Osteoblast (primary cell): Measurements from ENCODE around the gene DYNLRB1. TPM values are rescaled to one million over a fixed set of nuclear protein-coding genes. Genes with fewer than 3 reads are reported as not detected.

Experiments
- DNase-seq: peaks from one replicate; pipeline ENCODE4 v3.0.0; 2011; ENCODE audit warnings: low spot score, mixed read lengths; ENCODE audit not compliant: insufficient read length; ENCODE audit errors: missing footprints
- H2AFZ ChIP-seq: 2 replicates; pipeline ENCODE4 v1.6.0; 2011; ENCODE audit warnings: mild to moderate bottlenecking, low read length
- H3K27ac ChIP-seq: 2 replicates; pipeline ENCODE4 v1.5.1; 2011; ENCODE audit warnings: mild to moderate bottlenecking, low read depth, low read length, moderate library complexity
- H3K27me3 ChIP-seq: 2 replicates; pipeline ENCODE4 v1.6.0; 2012; ENCODE audit warnings: mild to moderate bottlenecking, control low read depth, inconsistent platforms, low read length, moderate library complexity; ENCODE audit not compliant: insufficient read depth
- H3K36me3 ChIP-seq: 2 replicates; pipeline ENCODE4 v1.5.1; 2011; ENCODE audit warnings: mild to moderate bottlenecking, low read length, control low read depth, moderate library complexity; ENCODE audit not compliant: insufficient read depth
- H3K4me1 ChIP-seq: 2 replicates; pipeline ENCODE4 v1.5.1; 2011; ENCODE audit warnings: mild to moderate bottlenecking, low read length, control low read depth, moderate library complexity; ENCODE audit not compliant: insufficient read depth
- H3K4me2 ChIP-seq: 2 replicates; pipeline ENCODE4 v1.6.0; 2011; ENCODE audit warnings: mild to moderate bottlenecking, low read length; ENCODE audit not compliant: insufficient read depth
- H3K4me3 ChIP-seq: fragments of 200-600 bp; sonication (generic); 3 replicates; pipeline ENCODE4 v1.5.1; 2012; ENCODE audit warnings: mild to moderate bottlenecking, low read length, inconsistent platforms; ENCODE audit not compliant: insufficient read depth
- H3K79me2 ChIP-seq: 2 replicates; pipeline ENCODE4 v1.6.0; 2012; ENCODE audit warnings: mild to moderate bottlenecking, low read length, control low read depth, inconsistent platforms; ENCODE audit not compliant: insufficient read depth
- H3K9me3 ChIP-seq: 2 replicates; pipeline ENCODE4 v1.5.1; 2011; ENCODE audit warnings: low read depth, low read length, control low read depth
- H4K20me1 ChIP-seq: 2 replicates; pipeline ENCODE4 v1.6.0; 2012; ENCODE audit warnings: mild to moderate bottlenecking, low read length, control low read depth; ENCODE audit not compliant: insufficient read depth
- total RNA-seq: library from RNA; depleted of rRNA; stranded (reverse); fragments of >200 nt; gene quantifications from 2 replicates; pipeline ENCODE4 v1.2.3, GENCODE V29; 2012
- TF ChIP-seq, protein P1 (sequence below): IDR thresholded peaks from 2 replicates; pipeline ENCODE4 v1.5.1; 2011; ENCODE audit warnings: mild to moderate bottlenecking, low read depth, low read length, moderate library complexity; ENCODE audit errors: extremely low read depth

The DYNLRB1 gene
- total RNA-seq, 1 donor, result 51.0 TPM

DNA sequence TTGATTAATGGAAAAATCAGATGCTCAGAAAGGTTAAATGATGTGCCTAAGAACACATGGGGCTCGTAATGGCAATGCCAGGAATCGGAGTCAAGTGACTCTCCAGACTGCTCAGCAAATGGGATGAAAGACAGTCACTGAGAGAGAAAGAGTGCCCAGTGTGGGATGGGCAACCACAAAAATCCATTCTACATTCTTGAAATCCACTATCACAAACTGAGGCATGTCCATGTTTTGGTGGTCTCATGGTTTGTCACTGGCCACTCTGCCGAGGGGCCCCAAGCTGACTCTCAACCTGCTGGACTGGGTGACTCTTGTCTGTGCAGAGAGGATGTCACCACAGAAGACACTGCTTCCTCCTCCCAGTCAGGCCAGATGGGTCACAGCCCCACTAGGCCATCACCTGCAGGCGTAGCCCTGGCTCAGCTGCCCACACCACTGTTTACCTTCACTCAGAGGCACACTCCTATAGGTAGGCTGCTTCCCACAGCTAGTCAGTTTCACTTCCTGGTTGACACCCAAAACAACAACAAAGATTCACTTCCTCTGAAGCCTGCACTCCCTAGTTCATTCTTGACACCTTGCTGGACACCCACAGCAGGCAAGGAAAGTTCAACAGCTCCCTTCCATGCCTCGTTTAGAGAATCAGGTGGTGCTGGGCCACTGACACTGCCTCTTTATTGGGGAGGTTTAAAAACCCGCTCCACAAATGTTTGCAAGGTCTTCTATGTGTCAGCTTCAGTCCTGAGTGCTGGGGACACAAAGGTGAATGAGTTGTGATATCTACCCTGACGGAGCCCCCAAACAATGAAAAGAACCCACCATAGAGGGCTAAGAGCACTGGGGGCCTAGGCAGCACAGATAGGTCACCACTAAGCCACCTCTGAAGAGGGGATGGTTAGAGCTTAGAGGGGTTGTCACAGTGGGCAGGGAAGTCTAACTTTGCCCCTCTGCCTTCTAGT, 64.0 kb downstream of the DYNLRB1 start:
- TF ChIP-seq, protein P1, sequence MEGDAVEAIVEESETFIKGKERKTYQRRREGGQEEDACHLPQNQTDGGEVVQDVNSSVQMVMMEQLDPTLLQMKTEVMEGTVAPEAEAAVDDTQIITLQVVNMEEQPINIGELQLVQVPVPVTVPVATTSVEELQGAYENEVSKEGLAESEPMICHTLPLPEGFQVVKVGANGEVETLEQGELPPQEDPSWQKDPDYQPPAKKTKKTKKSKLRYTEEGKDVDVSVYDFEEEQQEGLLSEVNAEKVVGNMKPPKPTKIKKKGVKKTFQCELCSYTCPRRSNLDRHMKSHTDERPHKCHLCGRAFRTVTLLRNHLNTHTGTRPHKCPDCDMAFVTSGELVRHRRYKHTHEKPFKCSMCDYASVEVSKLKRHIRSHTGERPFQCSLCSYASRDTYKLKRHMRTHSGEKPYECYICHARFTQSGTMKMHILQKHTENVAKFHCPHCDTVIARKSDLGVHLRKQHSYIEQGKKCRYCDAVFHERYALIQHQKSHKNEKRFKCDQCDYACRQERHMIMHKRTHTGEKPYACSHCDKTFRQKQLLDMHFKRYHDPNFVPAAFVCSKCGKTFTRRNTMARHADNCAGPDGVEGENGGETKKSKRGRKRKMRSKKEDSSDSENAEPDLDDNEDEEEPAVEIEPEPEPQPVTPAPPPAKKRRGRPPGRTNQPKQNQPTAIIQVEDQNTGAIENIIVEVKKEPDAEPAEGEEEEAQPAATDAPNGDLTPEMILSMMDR, result no peak
- peaks cover 40% of the 10 kb centered on the region for H3K4me1 ChIP-seq

DNA sequence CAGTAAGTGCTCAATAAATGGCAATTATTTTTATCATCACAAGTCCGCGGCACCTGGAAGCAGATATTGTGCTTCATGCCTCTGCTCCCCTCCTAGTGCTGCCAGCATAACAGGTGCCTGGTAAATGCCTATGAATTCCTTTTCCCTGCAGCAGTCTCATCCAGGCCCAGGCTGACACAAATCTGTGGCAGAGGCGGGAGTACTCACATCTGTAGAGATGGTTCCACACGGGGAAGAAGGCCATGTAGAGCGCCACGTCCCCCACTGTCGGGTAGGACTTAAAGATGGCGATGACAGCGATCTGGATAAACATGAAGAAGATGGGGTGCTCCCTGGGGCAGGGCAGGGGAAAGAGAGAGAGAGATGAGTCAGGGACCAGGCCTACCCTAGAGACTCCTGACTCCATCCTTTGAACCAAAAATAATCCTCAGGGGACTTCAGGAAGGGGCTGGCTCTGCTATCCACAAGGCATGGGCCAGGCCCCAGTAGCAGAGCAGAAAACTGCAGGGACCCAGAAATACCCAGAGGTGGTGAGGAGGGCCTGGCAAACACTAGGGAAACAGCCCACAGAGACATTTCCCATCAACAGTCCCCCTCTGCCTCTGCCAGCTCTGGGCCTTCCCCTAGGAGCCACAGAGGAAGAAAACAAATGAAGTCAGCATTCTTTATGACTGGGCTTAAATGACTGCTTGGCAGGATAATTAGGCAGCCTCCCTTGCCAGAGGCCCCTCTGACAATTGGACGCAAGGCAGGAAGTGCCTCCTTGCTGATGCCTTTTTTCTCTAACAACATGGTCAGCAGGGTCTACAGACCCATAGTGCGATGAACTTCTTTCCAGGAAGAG, 65.3 kb downstream of the DYNLRB1 start:
- H3K4me2 ChIP-seq, result no peak overlapping the region

More for the DNA sequence above, 64.0 kb downstream of the DYNLRB1 start:
- no peaks in the 10 kb centered on the region for H3K27me3 ChIP-seq
- no peak overlapping the region for H3K4me3 ChIP-seq
- H3K79me2 ChIP-seq, result no peaks in the 10 kb centered on the region
- H2AFZ ChIP-seq, result no peak overlapping the region
- peaks cover 8% of the 10 kb centered on the region for H3K36me3 ChIP-seq
- H3K9me3 ChIP-seq, result no peaks in the 10 kb centered on the region
- H3K4me2 ChIP-seq, result peak overlapping the region; percentile 64
- peak overlapping the region; percentile 74 for H3K27ac ChIP-seq
- no peaks in the 10 kb centered on the region for H4K20me1 ChIP-seq
- no peak for DNase-seq

DNA sequence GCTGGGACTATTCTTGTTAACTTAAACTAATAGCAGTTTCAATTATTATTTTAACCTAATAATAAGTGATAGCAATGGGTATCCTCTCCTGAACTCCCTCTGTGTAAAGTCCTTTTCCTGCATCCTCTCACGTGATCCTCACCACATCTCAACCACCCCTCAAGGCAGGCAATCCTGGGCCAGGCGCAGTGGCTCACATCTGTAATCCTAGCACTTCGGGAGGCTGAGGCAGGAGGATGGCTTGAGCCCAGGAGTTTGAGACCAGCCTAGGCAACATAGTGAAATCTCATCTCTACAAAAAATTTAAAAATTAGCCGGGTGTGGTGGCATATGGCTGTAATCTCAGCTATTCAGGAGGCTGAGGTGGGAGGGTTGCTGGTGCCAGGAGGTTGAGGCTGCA, 66.0 kb downstream of the DYNLRB1 start:
- no peak for DNase-seq
- H4K20me1 ChIP-seq, result no peaks in the 10 kb centered on the region
- H3K9me3 ChIP-seq, result no peaks in the 10 kb centered on the region
- peaks cover 40% of the 10 kb centered on the region for H3K4me1 ChIP-seq
- no peak overlapping the region for H3K4me2 ChIP-seq
- peak overlapping the region; percentile 50 for H3K27ac ChIP-seq
- H3K79me2 ChIP-seq, result no peaks in the 10 kb centered on the region
- no peaks in the 10 kb centered on the region for H3K27me3 ChIP-seq
- H3K36me3 ChIP-seq, result peaks cover 13% of the 10 kb centered on the region
- TF ChIP-seq, protein P1, result no peak
- H3K4me3 ChIP-seq, result no peak overlapping the region
- H2AFZ ChIP-seq, result no peak overlapping the region

More for the DNA sequence above, 65.3 kb downstream of the DYNLRB1 start:
- no peak for DNase-seq
- Histone ChIP-seq H3K4me3 (no peak overlapping the region), H2AFZ (no peak overlapping the region), H3K79me2 (no peaks in the 10 kb centered on the region), H3K9me3 (no peaks in the 10 kb centered on the region), H3K27me3 (no peaks in the 10 kb centered on the region), H3K27ac (peak overlapping the region; percentile 50), H3K4me1 (peaks cover 40% of the 10 kb centered on the region), H3K36me3 (peaks cover 9% of the 10 kb centered on the region), H4K20me1 (no peaks in the 10 kb centered on the region)
- TF ChIP-seq, protein P1, result no peak
